SK-N-SH (cell line): Measurements from ENCODE around the gene PSMA5. TPM values are rescaled to one million over a fixed set of nuclear protein-coding genes. Genes with fewer than 3 reads are reported as not detected.

Experiments used
- CTCF ChIA-PET: fragments of 300-600, 350-600 bp; formaldehyde crosslinking; extraction: SDS; loops from one replicate; lab custom pipeline; 2021; lab: Yijun Ruan, JAX
- POLR2A ChIA-PET: fragments of 350-600 bp; sonication (Branson Sonifier 250); formaldehyde crosslinking; extraction: SDS; loops from one replicate; lab custom pipeline; 2020; ENCODE audit warnings: antibody characterized with exemption, inconsistent platforms; lab: Yijun Ruan, JAX
- DNase-seq: peaks from one replicate; pipeline ENCODE4 v3.0.0; 2012
- H2AFZ ChIP-seq: fragments of 200-600 bp; sonication (generic); 2 replicates; pipeline ENCODE4 v1.8.1; 2016; ENCODE audit warnings: antibody characterized with exemption, mild to moderate bottlenecking, low read depth
- H3F3A ChIP-seq: fragments of 200-600 bp; sonication (generic); replicated peaks from 2 replicates; pipeline ENCODE3; 2016; ENCODE audit warnings: antibody characterized with exemption, mild to moderate bottlenecking; ENCODE audit not compliant: insufficient read depth
- H3K27ac ChIP-seq, 2 experiments: fragments of 200-500 bp in 1 of 2; fragments of 200-600 bp in 1 of 2; sonication (Bioruptor generic) in 1 of 2; sonication (generic), shearing (Covaris generic) in 1 of 2; 2 replicates each; pipeline versions ENCODE4 v1.5.1 to v1.6.1; 2014 to 2016; ENCODE audit warnings: low read depth in 2 of 2, inconsistent platforms in 1 of 2, low read length in 1 of 2, mild to moderate bottlenecking in 1 of 2, mixed read lengths in 1 of 2
- H3K27me3 ChIP-seq: fragments of 200-600 bp; sonication (generic), shearing (Covaris generic); 2 replicates; pipeline ENCODE4 v1.6.1; 2016; ENCODE audit warnings: mixed run types; ENCODE audit not compliant: insufficient read depth
- H3K36me3 ChIP-seq, 2 experiments: fragments of 200-500 bp in 1 of 2; fragments of 200-600 bp in 1 of 2; sonication (Bioruptor generic) in 1 of 2; sonication (generic) in 1 of 2; replicated peaks in 1 of 2; 2 replicates each; pipeline versions ENCODE3 to v1.5.1; 2014 to 2016; ENCODE audit warnings: low read length in 1 of 2, mild to moderate bottlenecking in 1 of 2; ENCODE audit not compliant: insufficient read depth in 2 of 2, control insufficient read depth in 1 of 2
- H3K4me1 ChIP-seq, 2 experiments: fragments of 200-500 bp in 1 of 2; fragments of 200-600 bp in 1 of 2; sonication (Bioruptor generic) in 1 of 2; sonication (generic), shearing (Covaris generic) in 1 of 2; 2 replicates each; pipeline versions ENCODE4 v1.5.1 to v1.6.1; 2014 to 2016; ENCODE audit warnings: low read depth in 1 of 2, low read length in 1 of 2, mixed run types in 1 of 2; ENCODE audit not compliant: insufficient read depth in 2 of 2, control insufficient read depth in 1 of 2
- H3K4me2 ChIP-seq: fragments of 200-600 bp; sonication (generic), shearing (Covaris generic); 2 replicates; pipeline ENCODE4 v1.6.1; 2017; ENCODE audit warnings: mixed run types
- H3K4me3 ChIP-seq, 2 experiments: fragments of 200-500 bp in 1 of 2; fragments of 200-600 bp in 1 of 2; sonication (Bioruptor generic) in 1 of 2; sonication (generic), shearing (Covaris generic) in 1 of 2; 2 replicates each; pipeline versions ENCODE4 v1.5.1 to v1.8.1; 2014 to 2016; ENCODE audit warnings: low read depth in 2 of 2, inconsistent platforms in 1 of 2, low read length in 1 of 2, mild to moderate bottlenecking in 1 of 2, mixed read lengths in 1 of 2, moderate library complexity in 1 of 2
- H3K79me2 ChIP-seq: fragments of 200-600 bp; sonication (generic); 2 replicates; pipeline ENCODE4 v1.8.1; 2017; ENCODE audit warnings: mild to moderate bottlenecking; ENCODE audit not compliant: insufficient read depth
- H3K9ac ChIP-seq: fragments of 200-600 bp; sonication (generic); 2 replicates; pipeline ENCODE4 v1.6.1; 2017; ENCODE audit warnings: mixed run types
- H3K9me2 ChIP-seq: fragments of 200-600 bp; sonication (generic); 2 replicates; pipeline ENCODE4 v1.6.1; 2017; ENCODE audit warnings: mixed run types
- H3K9me3 ChIP-seq: fragments of 200-600 bp; sonication (generic); 2 replicates; pipeline ENCODE4 v1.6.1; 2017; ENCODE audit warnings: mixed run types, mild to moderate bottlenecking, moderate library complexity
- H4K20me1 ChIP-seq: fragments of 200-600 bp; sonication (generic); 2 replicates; pipeline ENCODE4 v1.6.1; 2017; ENCODE audit warnings: mild to moderate bottlenecking, mixed run types; ENCODE audit not compliant: insufficient read depth
- CHD2 ChIP-seq: fragments of 150-350 bp; IDR thresholded peaks from 2 replicates; pipeline ENCODE4 v1.6.1; 2018; ENCODE audit warnings: low read length; ENCODE audit not compliant: partially characterized antibody
- EZH2phosphoT487 ChIP-seq: fragments of 200-600 bp; sonication (generic); IDR thresholded peaks from 2 replicates; pipeline ENCODE4 v1.6.1; 2017; ENCODE audit warnings: low read depth, mixed run types, mild to moderate bottlenecking, antibody characterized with exemption, moderate library complexity, borderline replicate concordance
- RAD21 ChIP-seq: IDR thresholded peaks from 2 replicates; pipeline ENCODE4 v1.6.1; 2012; ENCODE audit warnings: mild to moderate bottlenecking, low read length
- RFX5 ChIP-seq: IDR thresholded peaks from 2 replicates; pipeline ENCODE4 v1.6.1; 2012; ENCODE audit warnings: mild to moderate bottlenecking, improper control_type of control experiment, low read length
- RXRA ChIP-seq: IDR thresholded peaks from 2 replicates; pipeline ENCODE4 v1.4.0; 2012; ENCODE audit warnings: low read depth, mild to moderate bottlenecking, borderline replicate concordance
- TEAD4 ChIP-seq: IDR thresholded peaks from 2 replicates; pipeline ENCODE4 v1.4.0; 2012; ENCODE audit warnings: mild to moderate bottlenecking, borderline replicate concordance; ENCODE audit not compliant: insufficient read depth
- YY1 ChIP-seq: IDR thresholded peaks from 2 replicates; pipeline ENCODE4 v1.4.0; 2012; ENCODE audit warnings: low read depth, mild to moderate bottlenecking
- WGBS: methylation state at CpG from one replicate; pipeline ENCODE4 v1.1.6; 2017; ENCODE audit warnings: low lambda C conversion rate; 5-methylcytosine and 5-hydroxymethylcytosine counted together
- polyA plus RNA-seq, 3 experiments: library from polyadenylated mRNA; depleted of rRNA; stranded (reverse); fragments of >200 nt; gene quantifications; 2 replicates each; pipeline ENCODE4 v1.2.3, GENCODE V29; 2012
- TF ChIP-seq, protein P1 (sequence below): fragments of 150-350 bp; IDR thresholded peaks from 2 replicates; pipeline ENCODE4 v1.6.1; 2016; ENCODE audit warnings: mild to moderate bottlenecking, low read depth, low read length
- TF ChIP-seq, protein P2 (sequence below): IDR thresholded peaks from 2 replicates; pipeline ENCODE4 v1.6.1; 2012; ENCODE audit warnings: mild to moderate bottlenecking, low read depth, low read length, moderate library complexity

PSMA5 gene
- polyA plus RNA-seq, 1 of the 3 experiments (the other 2 are of a cell fraction): 118 TPM

DNA sequence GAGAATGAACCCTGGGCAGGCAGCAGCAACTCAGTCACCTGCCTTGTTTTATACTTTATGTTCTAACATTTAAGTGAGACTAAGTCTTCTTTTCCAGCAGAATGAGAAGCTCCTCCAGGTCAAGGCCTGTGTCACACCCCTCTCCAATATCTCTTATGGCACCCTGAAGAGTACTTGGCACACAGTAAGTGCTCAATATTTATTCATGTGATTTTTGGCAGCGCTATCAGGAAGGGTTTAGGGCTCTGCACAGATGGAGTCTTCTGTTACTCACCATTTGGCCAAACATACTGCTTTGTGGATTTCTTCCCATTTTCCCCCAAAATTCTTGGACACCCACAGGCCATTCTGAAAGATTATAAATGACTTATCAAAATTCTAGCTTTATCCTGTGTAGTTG, 75.6 kb downstream of the PSMA5 start (continued):
- TF ChIP-seq EZH2phosphoT487 (no peak), CHD2 (no peak), RAD21 (no peak)

DNA sequence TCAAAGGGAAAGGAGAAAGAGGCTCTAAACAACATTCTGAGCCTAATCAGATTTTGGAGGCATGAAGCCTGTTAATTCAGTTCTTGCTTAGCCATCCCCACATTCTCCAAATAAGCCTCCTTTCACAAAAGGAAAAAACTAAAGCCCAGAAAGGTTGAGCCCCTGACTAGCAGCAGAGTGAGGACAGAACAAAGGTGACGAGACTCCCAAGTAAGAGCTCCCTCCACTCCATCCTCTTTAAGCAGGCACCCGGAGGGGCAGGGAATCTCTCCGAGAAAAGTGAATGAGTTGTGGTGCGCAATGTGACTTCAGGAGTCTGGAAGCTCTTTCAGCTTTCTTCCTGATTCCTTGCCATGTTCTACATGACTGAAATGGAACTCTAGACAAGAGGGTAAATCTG, 76.1 kb downstream of the PSMA5 start:
- Histone ChIP-seq H3K27ac (no peak overlapping the region), H3K9me3 (no peaks in the 10 kb centered on the region), H3K4me2 (no peak overlapping the region), H3K9ac (no peak overlapping the region), H3K4me1 (no peaks in the 10 kb centered on the region), H3K4me3 (no peak overlapping the region), H2AFZ (no peak overlapping the region), H4K20me1 (no peaks in the 10 kb centered on the region), H3F3A (no peaks in the 10 kb centered on the region), H3K9me2 (no peaks in the 10 kb centered on the region), H3K27me3 (no peaks in the 10 kb centered on the region), H3K36me3 (peaks cover 7 to 21% of the 10 kb centered on the region in 2 experiments), H3K79me2 (no peaks in the 10 kb centered on the region)
- ChIA-PET POLR2A (no interaction called here), CTCF (interaction anchor here (1.4 to 1.9 kb wide), 2 partner anchors 48 to 182 kb away, joined by 3 to 6 read pairs; partner anchors contain the start of gene SORT1)
- TF ChIP-seq RFX5 (no peak), TEAD4 (no peak), YY1 (no peak), RXRA (no peak), CHD2 (no peak)
- TF ChIP-seq, protein P1, sequence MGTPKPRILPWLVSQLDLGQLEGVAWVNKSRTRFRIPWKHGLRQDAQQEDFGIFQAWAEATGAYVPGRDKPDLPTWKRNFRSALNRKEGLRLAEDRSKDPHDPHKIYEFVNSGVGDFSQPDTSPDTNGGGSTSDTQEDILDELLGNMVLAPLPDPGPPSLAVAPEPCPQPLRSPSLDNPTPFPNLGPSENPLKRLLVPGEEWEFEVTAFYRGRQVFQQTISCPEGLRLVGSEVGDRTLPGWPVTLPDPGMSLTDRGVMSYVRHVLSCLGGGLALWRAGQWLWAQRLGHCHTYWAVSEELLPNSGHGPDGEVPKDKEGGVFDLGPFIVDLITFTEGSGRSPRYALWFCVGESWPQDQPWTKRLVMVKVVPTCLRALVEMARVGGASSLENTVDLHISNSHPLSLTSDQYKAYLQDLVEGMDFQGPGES: no peak
- TF ChIP-seq, protein P2, sequence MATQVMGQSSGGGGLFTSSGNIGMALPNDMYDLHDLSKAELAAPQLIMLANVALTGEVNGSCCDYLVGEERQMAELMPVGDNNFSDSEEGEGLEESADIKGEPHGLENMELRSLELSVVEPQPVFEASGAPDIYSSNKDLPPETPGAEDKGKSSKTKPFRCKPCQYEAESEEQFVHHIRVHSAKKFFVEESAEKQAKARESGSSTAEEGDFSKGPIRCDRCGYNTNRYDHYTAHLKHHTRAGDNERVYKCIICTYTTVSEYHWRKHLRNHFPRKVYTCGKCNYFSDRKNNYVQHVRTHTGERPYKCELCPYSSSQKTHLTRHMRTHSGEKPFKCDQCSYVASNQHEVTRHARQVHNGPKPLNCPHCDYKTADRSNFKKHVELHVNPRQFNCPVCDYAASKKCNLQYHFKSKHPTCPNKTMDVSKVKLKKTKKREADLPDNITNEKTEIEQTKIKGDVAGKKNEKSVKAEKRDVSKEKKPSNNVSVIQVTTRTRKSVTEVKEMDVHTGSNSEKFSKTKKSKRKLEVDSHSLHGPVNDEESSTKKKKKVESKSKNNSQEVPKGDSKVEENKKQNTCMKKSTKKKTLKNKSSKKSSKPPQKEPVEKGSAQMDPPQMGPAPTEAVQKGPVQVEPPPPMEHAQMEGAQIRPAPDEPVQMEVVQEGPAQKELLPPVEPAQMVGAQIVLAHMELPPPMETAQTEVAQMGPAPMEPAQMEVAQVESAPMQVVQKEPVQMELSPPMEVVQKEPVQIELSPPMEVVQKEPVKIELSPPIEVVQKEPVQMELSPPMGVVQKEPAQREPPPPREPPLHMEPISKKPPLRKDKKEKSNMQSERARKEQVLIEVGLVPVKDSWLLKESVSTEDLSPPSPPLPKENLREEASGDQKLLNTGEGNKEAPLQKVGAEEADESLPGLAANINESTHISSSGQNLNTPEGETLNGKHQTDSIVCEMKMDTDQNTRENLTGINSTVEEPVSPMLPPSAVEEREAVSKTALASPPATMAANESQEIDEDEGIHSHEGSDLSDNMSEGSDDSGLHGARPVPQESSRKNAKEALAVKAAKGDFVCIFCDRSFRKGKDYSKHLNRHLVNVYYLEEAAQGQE: no peak
- DNase-seq: no peak
- 95% methylated on average over 4 of the region's 4 CpGs for WGBS

Other genes starting within 250 kb of the PSMA5 start
- 98.3 and 106 TPM in 2 replicates for gene SARS1, start 212.5 kb downstream of the PSMA5 start, polyA plus RNA-seq (2012; rRNA removed)
- gene CELSR2, start 176.9 kb downstream of the PSMA5 start, polyA plus RNA-seq (2012; rRNA removed): 1.7 and 3.5 TPM in 2 replicates
- gene PSRC1, start 143.3 kb downstream of the PSMA5 start, polyA plus RNA-seq (2012; rRNA removed): 19.4 and 20.3 TPM in 2 replicates
- 0.07 TPM in 1 of 2 replicates, not detected in the other for gene MYBPHL, start 119.4 kb downstream of the PSMA5 start, polyA plus RNA-seq (2012; rRNA removed)
- gene SORT1, start 28.5 kb downstream of the PSMA5 start, polyA plus RNA-seq (2012; rRNA removed): 8.5 and 13.7 TPM in 2 replicates
- 0.03 and 0.05 TPM in 2 replicates for gene SYPL2, start 40.1 kb upstream of the PSMA5 start, polyA plus RNA-seq (2012; rRNA removed)
- 3.9 and 4.0 TPM in 2 replicates for gene ATXN7L2, start 57.5 kb upstream of the PSMA5 start, polyA plus RNA-seq (2012; rRNA removed)
- gene CYB561D1, start 67.6 kb upstream of the PSMA5 start, polyA plus RNA-seq (2012; rRNA removed): 5.4 and 8.9 TPM in 2 replicates
- gene AMIGO1, start 83.3 kb upstream of the PSMA5 start, polyA plus RNA-seq (2012; rRNA removed): 0.93 and 0.95 TPM in 2 replicates
- gene GPR61, start 113.4 kb upstream of the PSMA5 start, polyA plus RNA-seq (2012; rRNA removed): not detected in 2 replicates
- gene GNAI3, start 122.2 kb upstream of the PSMA5 start, polyA plus RNA-seq (2012; rRNA removed): 4.0 and 4.8 TPM in 2 replicates
- 0.16 TPM in 2 replicates for gene GNAT2, start 193.2 kb upstream of the PSMA5 start, polyA plus RNA-seq (2012; rRNA removed)
- 59.1 and 63.7 TPM in 2 replicates for gene AMPD2, start 193.4 kb upstream of the PSMA5 start, polyA plus RNA-seq (2012; rRNA removed)
- gene GSTM4, start 229.7 kb upstream of the PSMA5 start, polyA plus RNA-seq (2012; rRNA removed): 34.2 and 36.1 TPM in 2 replicates
- 70.2 and 97.6 TPM in 2 replicates for gene GSTM2, start 241.6 kb upstream of the PSMA5 start, polyA plus RNA-seq (2012; rRNA removed)